ENCODE measurements around the gene TANC1. TPM values are rescaled to one million over a fixed set of nuclear protein-coding genes. Genes with fewer than 3 reads are reported as not detected.

TANC1 gene
- total and polyA plus RNA-seq, 2 of the 4 experiments (the other 2 are of a cell fraction): 10.2 to 12.9 TPM

DNA sequence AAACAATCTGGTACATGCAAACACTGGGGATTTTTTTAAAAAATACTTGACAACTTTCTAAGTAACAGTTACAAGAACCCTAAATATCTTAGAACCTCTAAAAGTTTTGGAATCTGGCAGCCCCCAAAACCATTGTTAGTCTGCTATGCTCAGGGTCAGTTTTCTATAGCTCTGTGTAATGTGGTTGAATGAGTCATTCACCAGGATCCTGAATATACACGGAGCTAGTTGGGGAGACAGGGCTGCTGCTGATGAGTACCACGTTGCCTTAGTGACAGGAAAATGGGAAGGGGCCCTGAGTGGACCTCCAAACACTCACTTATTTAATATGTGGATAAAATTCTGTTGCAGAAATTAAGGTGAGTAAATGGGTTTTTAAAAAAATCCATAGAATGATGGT lies 36.9 kb upstream of the TANC1 start:
- dilution Hi-C loops (cut with HindIII; ENCODE audit: low sequenced_read_pairs, unreplicated experiment) (no loop called here), intact Hi-C loops (cut with micrococcal nuclease) (no loop called here), in situ Hi-C loops (cut with MboI; ENCODE audit: low sequenced_read_pairs) (no loop called here)
- Histone ChIP-seq H3K36me3 (ENCODE audit: control insufficient read depth, insufficient read depth, low read length) (no peaks in the 10 kb centered on the region), H2BK20ac (ENCODE audit: low read depth, low read length) (peak overlapping the region; percentile 93; the same call in 1 of the 2 replicates), H2BK120ac (ENCODE audit: low read depth, low read length) (peak overlapping the region; percentile 74; the same call in 1 of the 2 replicates), H3K56ac (ENCODE audit: extremely low read depth, insufficient read depth, low read length) (peak overlapping the region; percentile 14; the same call in 1 of the 2 replicates), H4K8ac (ENCODE audit: low read depth in 2 of 2, low read length in 2 of 2) (0 out of 4 replicates have a peak overlapping the region, but pooled peaks of 1 of the 2 experiments have one; percentile 7), H4K91ac (ENCODE audit: insufficient read depth, low read depth, low read length) (no peak overlapping the region), H3K27ac (ENCODE audit: insufficient read depth, low read length) (peak overlapping the region; percentile 48; the same call in 1 of the 2 replicates), H2AFZ (replicated peaks; ENCODE audit: low read length, poor library complexity) (no peak overlapping the region), H2BK5ac (ENCODE audit: low read depth, low read length, poor library complexity, severe bottlenecking) (peak overlapping the region; percentile 52), H3K14ac (replicated peaks; ENCODE audit: low read depth, low read length) (no peak overlapping the region), H3K9me1 (ENCODE audit: insufficient read depth, low read length) (0 out of 2 replicates have a peak, but pooled peaks cover 8% of the 10 kb centered on the region), H4K5ac (ENCODE audit: low read depth, low read length) (no peak overlapping the region), H4K20me1 (ENCODE audit: insufficient read depth, low read length) (no peaks in the 10 kb centered on the region), H3K9me3 (ENCODE audit: control insufficient read depth, insufficient read depth, low read length) (peaks cover 5% of the 10 kb centered on the region), H2AK9ac (replicated peaks; ENCODE audit: low read depth, low read length, poor library complexity) (no peak overlapping the region), H2AK5ac (ENCODE audit: low read depth, low read length) (peak overlapping the region; percentile 27; the same call in 1 of the 2 replicates), H3K4me2 (ENCODE audit: low read depth, low read length) (peak overlapping the region; percentile 67), H3K23ac (ENCODE audit: low read depth, low read length) (no peak overlapping the region), H3K4me3 (ENCODE audit: insufficient read depth, low read depth, low read length) (no peak overlapping the region), H2BK15ac (ENCODE audit: low read depth, low read length) (peak overlapping the region; percentile 59; the same call in 1 of the 3 replicates), H3K4ac (ENCODE audit: low read depth, low read length) (peak overlapping the region; percentile 47; the same call in 1 of the 2 replicates), H3K18ac (ENCODE audit: low read depth, low read length) (no peak overlapping the region), H3K79me1 (ENCODE audit: low read depth in 1 of 2, low read length in 2 of 2) (no peaks in the 10 kb centered on the region), H3K9ac (ENCODE audit: low read depth, low read length) (no peak overlapping the region), H3K27me3 (ENCODE audit: control insufficient read depth, insufficient read depth, low read length) (no peaks in the 10 kb centered on the region), H3K4me1 (ENCODE audit: control insufficient read depth, insufficient read depth, low read length) (peaks cover 6% of the 10 kb centered on the region; the same call in 1 of the 2 replicates)
- POLR2A ChIA-PET (ENCODE audit: unreplicated experiment): no interaction called here
- CTCF ChIA-PET: interaction anchor here (0.6 to 1.5 kb wide), 2 partner anchors 13 to 21 kb away, joined by 3 to 7 read pairs; no protein-coding TSS in a partner anchor
- ATAC-seq (ENCODE audit: low read depth) (peak; percentile 93), DNase-seq (peak; percentile 87)
- TF ChIP-seq NFE2L2 (IDR thresholded peaks at IDR 0.05; ENCODE audit: low read depth, low read length): no peak
- TF ChIP-seq BHLHE40 (IDR thresholded peaks at IDR 0.05; ENCODE audit: low read depth, low read length): peak; percentile 27; the same call in 1 of the 2 replicates
- TF ChIP-seq RAD21 (IDR thresholded peaks at IDR 0.05; ENCODE audit: low read length): no peak
- TF ChIP-seq MAFK (IDR thresholded peaks at IDR 0.05; ENCODE audit: low read depth, low read length): no peak
- TF ChIP-seq, protein P1, sequence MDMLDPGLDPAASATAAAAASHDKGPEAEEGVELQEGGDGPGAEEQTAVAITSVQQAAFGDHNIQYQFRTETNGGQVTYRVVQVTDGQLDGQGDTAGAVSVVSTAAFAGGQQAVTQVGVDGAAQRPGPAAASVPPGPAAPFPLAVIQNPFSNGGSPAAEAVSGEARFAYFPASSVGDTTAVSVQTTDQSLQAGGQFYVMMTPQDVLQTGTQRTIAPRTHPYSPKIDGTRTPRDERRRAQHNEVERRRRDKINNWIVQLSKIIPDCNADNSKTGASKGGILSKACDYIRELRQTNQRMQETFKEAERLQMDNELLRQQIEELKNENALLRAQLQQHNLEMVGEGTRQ (IDR thresholded peaks at IDR 0.05; ENCODE audit: low read depth, low read length): no peak
- TF ChIP-seq RFX5 (IDR thresholded peaks at IDR 0.05; ENCODE audit: low read depth, low read length): no peak
- TF ChIP-seq, protein P2, sequence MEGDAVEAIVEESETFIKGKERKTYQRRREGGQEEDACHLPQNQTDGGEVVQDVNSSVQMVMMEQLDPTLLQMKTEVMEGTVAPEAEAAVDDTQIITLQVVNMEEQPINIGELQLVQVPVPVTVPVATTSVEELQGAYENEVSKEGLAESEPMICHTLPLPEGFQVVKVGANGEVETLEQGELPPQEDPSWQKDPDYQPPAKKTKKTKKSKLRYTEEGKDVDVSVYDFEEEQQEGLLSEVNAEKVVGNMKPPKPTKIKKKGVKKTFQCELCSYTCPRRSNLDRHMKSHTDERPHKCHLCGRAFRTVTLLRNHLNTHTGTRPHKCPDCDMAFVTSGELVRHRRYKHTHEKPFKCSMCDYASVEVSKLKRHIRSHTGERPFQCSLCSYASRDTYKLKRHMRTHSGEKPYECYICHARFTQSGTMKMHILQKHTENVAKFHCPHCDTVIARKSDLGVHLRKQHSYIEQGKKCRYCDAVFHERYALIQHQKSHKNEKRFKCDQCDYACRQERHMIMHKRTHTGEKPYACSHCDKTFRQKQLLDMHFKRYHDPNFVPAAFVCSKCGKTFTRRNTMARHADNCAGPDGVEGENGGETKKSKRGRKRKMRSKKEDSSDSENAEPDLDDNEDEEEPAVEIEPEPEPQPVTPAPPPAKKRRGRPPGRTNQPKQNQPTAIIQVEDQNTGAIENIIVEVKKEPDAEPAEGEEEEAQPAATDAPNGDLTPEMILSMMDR (conservative IDR thresholded peaks at IDR 0.05; ENCODE audit: low read depth, low read length): no peak
- no peak for TF ChIP-seq MXI1 (IDR thresholded peaks at IDR 0.05; ENCODE audit: borderline replicate concordance, low read depth, low read length)
- peak; percentile 83; the same call in 1 of the 2 replicates for TF ChIP-seq FOS (IDR thresholded peaks at IDR 0.05; ENCODE audit: low read depth, low read length)
- no CpG with 5 or more reads among the region's 2 CpGs for WGBS, 2 experiments (ENCODE audit: extremely low coverage in 2 of 2, insufficient read length in 1 of 2)
- no TSS peak for BruUV-seq (replicated peaks)

Measured in IMR-90 (cell line).